ENCODE results near the gene TMEM248. TPM values are rescaled to one million over a fixed set of nuclear protein-coding genes. Genes with fewer than 3 reads are reported as not detected.

TMEM248 gene
- total and polyA plus RNA-seq, 2 donors from 2014 or later, result 38.2 to 113 TPM

DNA sequence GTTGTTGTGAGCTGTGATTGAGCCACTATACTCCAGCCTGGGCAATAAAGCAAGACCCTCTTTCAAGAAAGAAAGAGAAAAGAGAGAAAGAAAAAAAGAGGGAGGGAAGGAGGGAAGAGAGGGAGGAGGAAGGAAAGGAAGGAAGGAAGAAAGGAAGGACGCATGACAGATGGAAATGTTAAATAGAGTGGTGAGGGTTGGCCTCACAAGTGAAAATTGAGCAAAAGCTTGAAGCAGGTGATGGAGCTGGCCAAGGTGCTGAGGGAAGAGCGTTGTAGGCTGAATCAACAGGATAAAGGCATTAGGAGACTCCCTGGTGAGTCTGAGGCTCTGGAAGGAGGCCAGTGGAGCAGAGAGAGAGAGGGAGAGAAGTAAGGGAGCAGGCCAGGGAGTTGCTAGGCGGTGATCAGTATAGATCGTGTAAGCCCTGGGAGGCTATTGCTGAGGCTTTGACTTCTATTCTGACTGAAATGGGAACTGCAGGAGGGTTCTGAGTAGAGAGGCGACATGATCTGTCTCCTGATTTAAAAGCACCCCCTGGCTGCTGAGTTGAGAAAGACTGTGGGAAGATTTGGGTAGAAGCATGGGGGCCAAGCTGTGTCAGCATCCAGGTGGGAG lies 26.5 kb upstream of the TMEM248 start:
- Histone ChIP-seq H3K36me3 (ENCODE audit: control insufficient read depth in 2 of 3, insufficient read depth in 3 of 3, low read length in 3 of 3) (peaks cover 0 to 20% (median 8%) of the 10 kb centered on the region in 3 donors), H3K9ac (ENCODE audit: low read length in 3 of 3) (no peak overlapping the region), H3K4me1 (ENCODE audit: control insufficient read depth in 2 of 3, insufficient read depth in 2 of 3, low read depth in 1 of 3, low read length in 3 of 3) (no peaks in the 10 kb centered on the region), H3K4me3 (ENCODE audit: low read length in 3 of 3) (no peak overlapping the region), H3K9me3 (ENCODE audit: control insufficient read depth in 2 of 3, insufficient read depth in 1 of 3, low read length in 3 of 3) (no peaks in the 10 kb centered on the region), H3K27me3 (ENCODE audit: control insufficient read depth, insufficient read depth, low read length) (no peaks in the 10 kb centered on the region), H3K27ac (ENCODE audit: low read depth in 2 of 2, low read length in 2 of 2) (no peak overlapping the region)
- DNase-seq (peak in 2 of 5 donors; percentile 2 to 10), FAIRE-seq (no peak)
- intact Hi-C loops (cut with DNase I), result no loop called here
- TF ChIP-seq, protein P1, sequence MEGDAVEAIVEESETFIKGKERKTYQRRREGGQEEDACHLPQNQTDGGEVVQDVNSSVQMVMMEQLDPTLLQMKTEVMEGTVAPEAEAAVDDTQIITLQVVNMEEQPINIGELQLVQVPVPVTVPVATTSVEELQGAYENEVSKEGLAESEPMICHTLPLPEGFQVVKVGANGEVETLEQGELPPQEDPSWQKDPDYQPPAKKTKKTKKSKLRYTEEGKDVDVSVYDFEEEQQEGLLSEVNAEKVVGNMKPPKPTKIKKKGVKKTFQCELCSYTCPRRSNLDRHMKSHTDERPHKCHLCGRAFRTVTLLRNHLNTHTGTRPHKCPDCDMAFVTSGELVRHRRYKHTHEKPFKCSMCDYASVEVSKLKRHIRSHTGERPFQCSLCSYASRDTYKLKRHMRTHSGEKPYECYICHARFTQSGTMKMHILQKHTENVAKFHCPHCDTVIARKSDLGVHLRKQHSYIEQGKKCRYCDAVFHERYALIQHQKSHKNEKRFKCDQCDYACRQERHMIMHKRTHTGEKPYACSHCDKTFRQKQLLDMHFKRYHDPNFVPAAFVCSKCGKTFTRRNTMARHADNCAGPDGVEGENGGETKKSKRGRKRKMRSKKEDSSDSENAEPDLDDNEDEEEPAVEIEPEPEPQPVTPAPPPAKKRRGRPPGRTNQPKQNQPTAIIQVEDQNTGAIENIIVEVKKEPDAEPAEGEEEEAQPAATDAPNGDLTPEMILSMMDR (IDR thresholded peaks at IDR 0.05; ENCODE audit: borderline replicate concordance, extremely low read depth, insufficient read depth), result no peak

DNA sequence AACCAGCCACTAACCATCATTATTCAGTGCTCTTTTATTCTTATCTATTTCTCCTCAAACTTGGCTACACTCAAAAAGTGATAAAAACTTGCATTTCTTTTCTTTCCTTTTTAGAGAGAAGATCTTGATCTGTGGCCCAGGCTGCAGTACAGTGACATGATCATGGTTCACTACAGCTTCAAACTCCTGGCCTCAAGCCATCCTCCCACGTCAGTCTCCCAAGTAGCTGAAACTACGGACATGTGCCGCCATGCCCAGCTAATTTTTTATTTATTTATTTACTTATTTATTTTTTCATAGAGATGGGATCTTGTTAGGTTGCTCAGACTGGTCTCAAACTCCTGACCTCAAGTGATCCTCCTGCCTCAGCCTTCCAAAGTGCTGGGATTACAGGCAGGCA lies 24.6 kb upstream of the TMEM248 start:
- DNase-seq, result no peak
- TF ChIP-seq, protein P1 (IDR thresholded peaks at IDR 0.05; ENCODE audit: borderline replicate concordance, extremely low read depth, insufficient read depth), result no peak
- Histone ChIP-seq H3K4me3 (ENCODE audit: low read length in 3 of 3) (no peak overlapping the region), H3K27ac (ENCODE audit: low read depth in 2 of 2, low read length in 2 of 2) (no peak overlapping the region), H3K9me3 (ENCODE audit: control insufficient read depth in 2 of 3, insufficient read depth in 1 of 3, low read length in 3 of 3) (no peaks in the 10 kb centered on the region), H3K4me1 (ENCODE audit: control insufficient read depth in 2 of 3, insufficient read depth in 2 of 3, low read depth in 1 of 3, low read length in 3 of 3) (no peaks in the 10 kb centered on the region), H3K27me3 (ENCODE audit: control insufficient read depth, insufficient read depth, low read length) (no peaks in the 10 kb centered on the region), H3K36me3 (ENCODE audit: control insufficient read depth in 2 of 3, insufficient read depth in 3 of 3, low read length in 3 of 3) (peaks cover 0 to 20% (median 8%) of the 10 kb centered on the region in 3 donors), H3K9ac (ENCODE audit: low read length in 3 of 3) (no peak overlapping the region)
- no peak for FAIRE-seq
- intact Hi-C loops (cut with DNase I), result no loop called here

DNA sequence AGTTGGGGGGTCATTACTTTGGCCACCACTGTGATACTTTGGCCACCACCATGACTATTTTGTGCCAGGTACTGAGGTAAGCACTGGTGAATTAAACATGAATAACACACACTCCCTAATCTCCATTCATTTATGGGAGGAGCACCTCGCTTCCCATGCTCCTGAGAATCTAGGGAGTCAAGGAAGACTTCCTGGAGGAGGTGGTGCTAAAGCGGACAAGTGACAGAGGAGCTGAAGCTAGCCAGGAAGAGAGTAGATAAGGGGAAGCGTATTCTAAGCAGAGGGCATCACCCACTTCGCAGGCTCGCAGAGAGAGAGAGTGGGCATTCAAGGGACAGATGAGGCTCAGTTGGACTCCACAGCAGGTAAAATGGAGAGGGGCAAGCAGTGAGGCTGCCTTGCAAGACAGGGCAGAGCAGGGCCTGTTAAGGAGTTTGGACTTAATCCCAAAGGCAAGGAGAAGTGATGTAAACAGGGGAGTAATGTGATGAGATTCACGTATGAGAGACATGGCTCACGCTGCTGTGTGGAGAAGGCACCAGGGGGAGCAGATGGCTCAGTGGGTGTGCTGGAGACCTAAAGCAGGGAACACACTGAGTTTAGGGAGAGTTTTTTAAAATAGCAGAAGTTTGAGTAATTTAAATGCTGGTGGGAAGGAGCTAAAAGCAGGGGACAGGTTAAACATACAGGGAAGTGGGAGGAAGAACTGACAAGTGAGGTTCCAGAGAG lies 21.3 kb upstream of the TMEM248 start:
- DNase-seq, result no peak

More for the DNA sequence above, 21.3 kb upstream of the TMEM248 start:
- TF ChIP-seq, protein P1 (IDR thresholded peaks at IDR 0.05; ENCODE audit: borderline replicate concordance, extremely low read depth, insufficient read depth), result no peak
- Histone ChIP-seq H3K4me3 (ENCODE audit: low read length in 3 of 3) (no peak overlapping the region), H3K9me3 (ENCODE audit: control insufficient read depth in 2 of 3, insufficient read depth in 1 of 3, low read length in 3 of 3) (no peaks in the 10 kb centered on the region), H3K27ac (ENCODE audit: low read depth in 2 of 2, low read length in 2 of 2) (no peak overlapping the region), H3K9ac (ENCODE audit: low read length in 3 of 3) (no peak overlapping the region), H3K4me1 (ENCODE audit: control insufficient read depth in 2 of 3, insufficient read depth in 2 of 3, low read depth in 1 of 3, low read length in 3 of 3) (no peaks in the 10 kb centered on the region), H3K27me3 (ENCODE audit: control insufficient read depth, insufficient read depth, low read length) (no peaks in the 10 kb centered on the region), H3K36me3 (ENCODE audit: control insufficient read depth in 2 of 3, insufficient read depth in 3 of 3, low read length in 3 of 3) (peaks cover 0 to 11% (median 4%) of the 10 kb centered on the region in 3 donors)
- intact Hi-C loops (cut with DNase I), result no loop called here
- no peak for FAIRE-seq
